Measurements from ENCODE around the gene CPNE5. TPM values are rescaled to one million over a fixed set of nuclear protein-coding genes. Genes with fewer than 3 reads are reported as not detected.
"Not testable (repeated sequence)": the region's sequence is repeated elsewhere in the genome, so short reads cannot be mapped to it uniquely, and the experiment has no call there.

The CPNE5 gene
- total RNA-seq, 3 donors from 2014 or later (not counting 1 experiment from before 2014, with no cell fraction given): 1.2 to 8.5 (median 2.0) TPM

DNA sequence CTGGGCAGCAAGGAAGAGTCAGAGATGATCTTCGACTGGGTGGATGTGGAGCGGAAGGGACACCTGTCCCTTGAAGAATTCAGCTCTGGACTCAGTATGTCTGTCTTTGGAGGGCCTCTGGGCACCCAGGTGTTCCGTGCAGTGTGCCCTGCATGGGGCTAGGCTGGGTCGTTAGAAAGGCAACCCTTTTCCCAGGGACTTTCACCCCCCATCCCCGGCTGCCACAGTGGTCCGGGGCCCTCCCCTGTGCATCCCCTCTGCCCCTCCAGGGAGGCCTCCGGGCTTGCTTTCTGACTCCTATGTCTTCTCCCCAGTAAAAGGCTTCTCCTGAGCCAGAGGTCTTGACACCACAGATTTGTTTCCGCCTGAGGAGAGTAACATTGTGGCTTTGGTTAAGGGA lies 125.4 kb downstream of the CPNE5 start:
- Mint-ChIP-seq H3K27ac (no peak overlapping the region), H3K36me3 (no peaks in the 10 kb centered on the region), H3K4me3 (no peak overlapping the region), H3K9me3 (no peaks in the 10 kb centered on the region), H3K27me3 (ENCODE audit: low read depth in 2 of 2) (peaks cover 0 to 2% of the 10 kb centered on the region in 2 donors), H3K4me1 (no peaks in the 10 kb centered on the region)
- Histone ChIP-seq H3K36me3 (ENCODE audit: control insufficient read depth, insufficient read depth, low read length) (no peaks in the 10 kb centered on the region), H3K4me3 (ENCODE audit: low read length) (no peak overlapping the region), H3K4me1 (ENCODE audit: control insufficient read depth, insufficient read depth, low read length) (no peaks in the 10 kb centered on the region), H3K27me3 (ENCODE audit: control insufficient read depth, insufficient read depth, low read length) (no peaks in the 10 kb centered on the region), H3K27ac (ENCODE audit: low read length) (no peak overlapping the region), H3K9me3 (ENCODE audit: control insufficient read depth, insufficient read depth, low read length) (no peaks in the 10 kb centered on the region)
- intact Hi-C loops (cut with micrococcal nuclease): no loop called here
- DNase-seq (no peak), ATAC-seq (no peak)
- 81% methylated on average over 8 of the region's 8 CpGs for WGBS (ENCODE audit: insufficient coverage)
- TF ChIP-seq, protein P1, sequence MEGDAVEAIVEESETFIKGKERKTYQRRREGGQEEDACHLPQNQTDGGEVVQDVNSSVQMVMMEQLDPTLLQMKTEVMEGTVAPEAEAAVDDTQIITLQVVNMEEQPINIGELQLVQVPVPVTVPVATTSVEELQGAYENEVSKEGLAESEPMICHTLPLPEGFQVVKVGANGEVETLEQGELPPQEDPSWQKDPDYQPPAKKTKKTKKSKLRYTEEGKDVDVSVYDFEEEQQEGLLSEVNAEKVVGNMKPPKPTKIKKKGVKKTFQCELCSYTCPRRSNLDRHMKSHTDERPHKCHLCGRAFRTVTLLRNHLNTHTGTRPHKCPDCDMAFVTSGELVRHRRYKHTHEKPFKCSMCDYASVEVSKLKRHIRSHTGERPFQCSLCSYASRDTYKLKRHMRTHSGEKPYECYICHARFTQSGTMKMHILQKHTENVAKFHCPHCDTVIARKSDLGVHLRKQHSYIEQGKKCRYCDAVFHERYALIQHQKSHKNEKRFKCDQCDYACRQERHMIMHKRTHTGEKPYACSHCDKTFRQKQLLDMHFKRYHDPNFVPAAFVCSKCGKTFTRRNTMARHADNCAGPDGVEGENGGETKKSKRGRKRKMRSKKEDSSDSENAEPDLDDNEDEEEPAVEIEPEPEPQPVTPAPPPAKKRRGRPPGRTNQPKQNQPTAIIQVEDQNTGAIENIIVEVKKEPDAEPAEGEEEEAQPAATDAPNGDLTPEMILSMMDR (IDR thresholded peaks at IDR 0.05): no peak

DNA sequence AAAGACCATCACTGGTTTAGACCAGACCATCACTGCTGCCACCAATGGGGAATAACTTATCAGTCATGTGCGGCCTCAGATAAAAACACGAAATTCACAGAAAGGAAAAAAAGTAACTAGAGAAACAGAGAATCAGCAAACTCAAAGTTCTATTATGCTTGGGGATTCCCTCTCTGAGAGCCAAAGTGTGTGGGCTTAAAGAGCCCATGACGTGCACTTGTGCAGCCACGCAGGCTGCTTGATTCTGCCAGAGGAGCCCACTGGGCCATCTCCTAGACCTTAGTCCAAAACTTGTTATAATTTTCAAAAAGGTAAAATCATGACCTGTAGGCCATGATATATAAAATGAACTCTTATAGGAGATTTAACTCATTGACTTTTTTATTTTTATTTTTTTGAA lies 126.4 kb downstream of the CPNE5 start:
- Histone ChIP-seq H3K4me1 (ENCODE audit: control insufficient read depth, insufficient read depth, low read length) (no peaks in the 10 kb centered on the region), H3K9me3 (ENCODE audit: control insufficient read depth, insufficient read depth, low read length) (no peaks in the 10 kb centered on the region), H3K36me3 (ENCODE audit: control insufficient read depth, insufficient read depth, low read length) (no peaks in the 10 kb centered on the region), H3K4me3 (ENCODE audit: low read length) (no peak overlapping the region), H3K27ac (ENCODE audit: low read length) (no peak overlapping the region), H3K27me3 (ENCODE audit: control insufficient read depth, insufficient read depth, low read length) (no peaks in the 10 kb centered on the region)
- no peak for ATAC-seq
- TF ChIP-seq, protein P1 (IDR thresholded peaks at IDR 0.05): no peak
- Mint-ChIP-seq H3K27me3 (ENCODE audit: low read depth in 2 of 2) (peaks cover 0 to 2% of the 10 kb centered on the region in 2 donors), H3K36me3 (no peaks in the 10 kb centered on the region), H3K9me3 (no peaks in the 10 kb centered on the region), H3K27ac (no peak overlapping the region), H3K4me1 (no peaks in the 10 kb centered on the region), H3K4me3 (no peak overlapping the region)
- 90% methylated on average over 4 of the region's 4 CpGs for WGBS (ENCODE audit: insufficient coverage)
- DNase-seq: no peak
- intact Hi-C loops (cut with micrococcal nuclease): no loop called here

DNA sequence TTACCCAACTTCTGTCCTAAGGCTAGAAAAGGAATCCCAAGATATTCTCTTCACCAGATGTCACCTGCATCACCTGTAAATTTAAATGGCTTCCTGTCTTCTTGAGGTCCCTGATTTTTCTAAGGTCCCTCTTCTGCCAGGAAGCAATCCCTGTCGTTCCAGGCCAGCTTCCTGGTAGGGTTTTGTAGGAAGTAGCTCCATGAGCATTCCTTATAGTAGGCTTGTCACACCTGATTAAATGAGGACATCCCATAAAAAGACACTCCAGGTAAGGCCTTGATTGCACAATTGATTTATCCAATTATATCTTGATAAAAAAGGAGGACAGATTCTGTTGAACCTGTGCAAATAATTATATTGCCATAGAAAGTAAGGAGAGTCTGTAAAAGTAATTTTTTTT lies 132.9 kb downstream of the CPNE5 start:
- Histone ChIP-seq H3K9me3 (ENCODE audit: control insufficient read depth, insufficient read depth, low read length) (no peaks in the 10 kb centered on the region), H3K4me3 (ENCODE audit: low read length) (no peak overlapping the region), H3K4me1 (ENCODE audit: control insufficient read depth, insufficient read depth, low read length) (peaks cover 4% of the 10 kb centered on the region), H3K27ac (ENCODE audit: low read length) (no peak overlapping the region), H3K27me3 (ENCODE audit: control insufficient read depth, insufficient read depth, low read length) (no peaks in the 10 kb centered on the region), H3K36me3 (ENCODE audit: control insufficient read depth, insufficient read depth, low read length) (no peaks in the 10 kb centered on the region)
- H3K36me3 Mint-ChIP-seq: no peaks in the 10 kb centered on the region
- intact Hi-C loops (cut with micrococcal nuclease): no loop called here
- H3K9me3 Mint-ChIP-seq: no peaks in the 10 kb centered on the region
- DNase-seq (no peak), ATAC-seq (no peak)
- peaks cover 0 to 3% of the 10 kb centered on the region in 2 donors for H3K4me1 Mint-ChIP-seq
- peaks cover 0 to 5% of the 10 kb centered on the region in 2 donors for H3K27me3 Mint-ChIP-seq (ENCODE audit: low read depth in 2 of 2)
- TF ChIP-seq, protein P1 (IDR thresholded peaks at IDR 0.05): no peak
- H3K27ac Mint-ChIP-seq: no peak overlapping the region
- no peak overlapping the region for H3K4me3 Mint-ChIP-seq
- WGBS (ENCODE audit: insufficient coverage): 75% methylated on average over 1 of the region's 1 CpG

DNA sequence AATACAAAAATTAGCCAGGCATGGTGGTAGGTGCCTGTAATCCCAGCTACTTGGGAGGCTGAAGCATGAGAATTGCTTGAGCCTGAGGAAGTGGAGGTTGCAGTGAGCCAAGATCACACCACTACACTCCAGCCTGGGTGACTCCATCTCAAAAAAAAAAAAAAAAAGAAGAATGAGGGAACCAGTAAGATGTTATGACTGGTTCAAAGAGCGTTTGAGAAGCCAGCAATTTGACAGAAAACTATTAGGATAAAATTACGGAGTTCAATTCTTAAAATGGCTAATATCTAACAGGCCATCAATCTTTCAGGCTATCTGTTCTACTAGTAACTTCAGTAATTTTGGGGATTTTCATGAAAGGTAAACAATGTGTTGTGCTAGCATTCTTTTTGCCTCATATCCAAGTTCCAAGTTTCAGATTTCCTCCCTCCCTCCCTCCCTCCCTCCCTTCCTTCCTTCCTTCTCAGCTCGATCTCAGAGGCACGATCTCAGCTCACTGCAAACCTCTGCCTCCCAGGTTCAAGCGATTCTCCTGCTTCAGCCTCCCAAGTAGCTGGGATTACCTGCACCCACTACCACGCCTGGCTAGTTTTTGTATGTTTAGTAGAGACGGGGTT lies 134.2 kb downstream of the CPNE5 start:
- H3K27ac Mint-ChIP-seq; H3K36me3 Mint-ChIP-seq; intact Hi-C loops (cut with micrococcal nuclease); H3K27me3 ChIP-seq (ENCODE audit: control insufficient read depth, insufficient read depth, low read length); H3K4me3 Mint-ChIP-seq; H3K9me3 Mint-ChIP-seq; DNase-seq; H3K27ac ChIP-seq (ENCODE audit: low read length); ATAC-seq; H3K27me3 Mint-ChIP-seq (ENCODE audit: low read depth in 2 of 2); H3K36me3 ChIP-seq (ENCODE audit: control insufficient read depth, insufficient read depth, low read length); H3K4me1 Mint-ChIP-seq; H3K4me3 ChIP-seq (ENCODE audit: low read length); H3K9me3 ChIP-seq (ENCODE audit: control insufficient read depth, insufficient read depth, low read length); H3K4me1 ChIP-seq (ENCODE audit: control insufficient read depth, insufficient read depth, low read length): not testable (repeated sequence)
- 86% methylated on average over 7 of the region's 7 CpGs for WGBS (ENCODE audit: insufficient coverage)

Measured in natural killer cell (primary cell).